PFSK-1 (cell line): ENCODE results near the gene MNX1.

Experiments
- FOXP2 ChIP-seq: optimal IDR thresholded peaks from 2 replicates; pipeline ENCODE3; 2011; ENCODE audit warnings: borderline replicate concordance, control low read depth, inconsistent platforms; ENCODE audit not compliant: insufficient read depth; ENCODE audit errors: extremely low read length, extremely low read depth
- POLR2AphosphoS5 ChIP-seq: IDR thresholded peaks from 2 replicates; pipeline ENCODE4 v1.6.1; 2012; ENCODE audit warnings: low read depth, mild to moderate bottlenecking, control low read depth, low read length, moderate library complexity
- REST ChIP-seq, 2 experiments: IDR thresholded peaks; 2 replicates each; pipeline versions ENCODE4 v1.6.1 to v1.8.0; 2011 to 2012; ENCODE audit warnings: low read depth in 2 of 2, low read length in 2 of 2, control low read depth in 1 of 2, inconsistent platforms in 1 of 2, mild to moderate bottlenecking in 1 of 2, moderate library complexity in 1 of 2; ENCODE audit not compliant: insufficient read depth in 1 of 2
- TAF1 ChIP-seq: IDR thresholded peaks from 2 replicates; pipeline ENCODE4 v1.6.1; 2012; ENCODE audit warnings: low read length, control low read depth, borderline replicate concordance; ENCODE audit not compliant: insufficient read depth

GRCh38 chr7:156969972-156970420 lies 40.5 kb downstream of the MNX1 start:
- TF ChIP-seq TAF1, result no peak
- TF ChIP-seq POLR2AphosphoS5, result no peak
- TF ChIP-seq REST (IDR thresholded peaks at IDR 0.05; ENCODE audit: insufficient read depth in 1 of 2, low read depth in 2 of 2, low read length in 2 of 2), result no peak
- no peak for TF ChIP-seq FOXP2
